ENCODE measurements around the gene INO80B.
A peak's percentile ranks its signal among the peaks of the same experiment; 100 is the strongest.
"Not testable (repeated sequence)": the region's sequence is repeated elsewhere in the genome, so short reads cannot be mapped to it uniquely, and the experiment has no call there.

INO80B gene

DNA sequence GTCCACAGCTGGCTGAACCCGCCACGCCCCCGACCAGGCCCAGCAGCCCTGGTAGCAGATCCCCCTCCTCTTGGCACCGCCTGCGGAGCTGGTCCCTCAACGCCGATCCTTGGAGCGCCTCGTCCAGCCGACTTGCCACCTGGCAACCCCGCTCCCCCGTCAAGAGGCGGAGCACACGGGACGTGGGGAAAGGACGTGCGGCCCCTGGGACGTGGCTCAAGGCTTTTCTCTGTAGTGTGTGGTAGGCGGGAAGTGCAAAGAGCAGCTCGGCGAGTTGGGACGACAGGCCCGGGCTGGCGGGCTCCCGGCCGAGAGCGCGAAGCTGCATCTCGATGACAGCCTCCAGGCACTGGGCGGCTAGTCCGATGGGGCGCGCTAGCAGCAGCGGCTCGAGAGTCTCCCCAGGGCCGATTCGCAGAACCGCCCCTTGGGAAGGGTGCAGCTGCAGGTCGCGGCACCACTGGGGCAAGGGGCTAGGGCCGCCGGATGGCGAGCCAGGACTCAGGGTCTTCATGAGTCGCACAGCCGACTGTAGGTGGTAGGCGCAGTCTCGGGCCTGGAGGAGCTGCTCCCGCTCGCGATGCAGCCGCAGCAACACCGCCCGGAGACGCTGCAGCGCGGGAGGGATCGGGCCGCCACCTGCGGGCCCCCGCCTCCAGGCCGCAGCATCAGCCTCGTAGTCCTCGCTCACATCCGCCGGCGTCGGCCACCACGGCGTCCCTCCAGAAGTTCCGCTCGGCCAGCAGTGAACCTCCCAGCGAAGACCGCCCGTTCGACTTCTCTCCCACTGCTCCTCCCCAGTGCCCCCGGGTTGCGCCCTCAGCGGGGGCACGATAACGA, 27.3 kb downstream of the INO80B start:
- no peak for DNase-seq (ENCODE audit: low read depth in 2 of 2)

- DNase-seq (ENCODE audit: low read depth in 2 of 2), result peak; percentile 88 to 90
Observed at GRCh38 chr2:74482801-74483674, 28.2 kb downstream of the INO80B start, which contains the start of the genes CCDC142 and TTC31. Gene CCDC142, minus strand, starts transcription at chr2:74482998. Its CDS starts 161 bp downstream, at chr2:74482837. Gene TTC31, plus strand, starts transcription at chr2:74483081. Its CDS starts 15 bp downstream, at chr2:74483096.

DNA sequence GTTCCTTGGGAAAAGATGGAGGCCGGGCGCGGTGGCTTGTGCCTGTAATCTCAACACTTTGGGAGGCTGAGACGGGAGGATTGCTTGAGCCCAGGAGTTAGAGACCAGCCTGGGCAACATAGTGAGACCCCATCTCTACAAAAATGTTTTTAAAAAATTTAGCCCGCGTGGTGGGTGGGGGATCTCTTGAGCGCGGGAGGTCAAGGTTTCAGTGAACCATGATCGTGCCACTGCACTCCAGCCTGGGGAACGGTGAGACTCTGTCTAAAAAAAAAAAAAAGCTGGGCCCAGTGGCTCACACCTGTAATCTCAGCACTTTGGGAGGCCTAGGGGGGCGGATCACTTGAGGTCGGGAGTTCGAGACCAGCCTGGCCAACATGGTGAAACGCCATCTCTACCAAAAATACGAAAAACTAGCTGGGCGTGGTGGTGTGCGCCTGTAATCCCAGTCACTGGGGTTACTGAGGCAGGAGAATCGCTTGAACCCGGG, 28.8 kb downstream of the INO80B start:
- DNase-seq (ENCODE audit: low read depth in 2 of 2), result not testable (repeated sequence)

DNA sequence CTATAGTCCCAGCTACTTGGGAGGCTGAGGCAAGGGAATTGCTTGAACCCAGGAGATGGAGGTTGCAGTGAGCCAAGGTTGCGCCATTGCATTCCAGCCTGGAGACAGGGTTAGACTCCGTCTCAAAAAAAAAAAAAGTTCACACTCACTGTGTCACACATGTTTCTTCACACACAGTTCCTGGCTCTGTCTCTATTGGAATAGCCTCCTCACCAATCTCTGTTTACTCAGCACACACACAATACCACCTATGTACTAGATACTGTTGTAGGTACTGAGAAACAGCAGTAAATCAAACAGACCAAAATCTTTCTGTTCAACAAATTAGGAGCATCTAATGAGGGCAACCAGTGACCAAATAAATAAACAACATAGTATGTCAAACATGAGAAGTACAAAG, 31.3 kb downstream of the INO80B start:
- DNase-seq (ENCODE audit: low read depth in 2 of 2), result no peak

DNA sequence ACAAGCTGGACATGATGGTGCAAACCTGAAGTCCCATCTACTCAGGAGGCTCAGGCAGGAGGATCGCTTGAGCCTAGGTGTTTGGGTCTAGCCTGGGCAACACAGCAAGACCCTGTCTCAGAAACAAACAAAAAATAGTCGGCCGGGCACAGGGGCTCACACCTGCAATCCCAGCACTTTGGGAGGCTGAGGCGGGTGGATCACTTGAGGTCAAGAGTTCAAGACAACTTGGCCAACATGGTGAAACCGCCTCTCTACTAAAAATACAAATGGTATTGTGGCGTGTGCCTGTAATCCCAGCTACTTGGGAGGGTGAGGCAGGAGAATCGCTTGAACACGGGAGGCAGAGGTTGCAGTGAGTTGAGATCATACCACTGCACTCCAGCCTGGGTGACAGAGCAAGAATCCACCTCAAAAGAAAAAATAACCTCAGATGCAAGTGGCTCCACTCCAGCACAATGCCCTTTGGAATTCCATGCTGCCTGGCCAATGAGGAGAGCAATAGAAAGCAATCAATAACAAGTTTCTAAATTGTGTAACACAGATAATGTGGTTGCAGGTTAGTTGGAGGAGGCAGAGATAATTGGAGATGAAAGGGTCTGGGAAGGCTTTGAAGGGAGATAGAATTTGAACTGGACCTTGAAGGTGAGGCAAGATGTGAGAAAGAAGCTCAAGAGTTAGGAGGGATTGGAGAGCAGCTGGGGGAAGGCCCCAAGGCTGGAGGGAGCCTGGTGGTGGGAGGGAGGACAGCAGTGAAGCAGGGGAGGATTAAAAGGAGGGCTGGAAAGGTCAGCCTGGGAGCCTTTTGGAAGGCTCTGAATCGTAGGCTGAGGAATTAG, 34.0 kb downstream of the INO80B start:
- no peak for DNase-seq (ENCODE audit: low read depth in 2 of 2)

- DNase-seq (ENCODE audit: low read depth in 2 of 2), result no peak
Observed at GRCh38 chr2:74489906-74490305, 35.0 kb downstream of the INO80B start.

- no peak for DNase-seq (ENCODE audit: low read depth in 2 of 2)
Observed at GRCh38 chr2:74491648-74492544, 37.0 kb downstream of the INO80B start.

- DNase-seq (ENCODE audit: low read depth in 2 of 2), result no peak
Observed at GRCh38 chr2:74493546-74493945, 38.7 kb downstream of the INO80B start.

DNA sequence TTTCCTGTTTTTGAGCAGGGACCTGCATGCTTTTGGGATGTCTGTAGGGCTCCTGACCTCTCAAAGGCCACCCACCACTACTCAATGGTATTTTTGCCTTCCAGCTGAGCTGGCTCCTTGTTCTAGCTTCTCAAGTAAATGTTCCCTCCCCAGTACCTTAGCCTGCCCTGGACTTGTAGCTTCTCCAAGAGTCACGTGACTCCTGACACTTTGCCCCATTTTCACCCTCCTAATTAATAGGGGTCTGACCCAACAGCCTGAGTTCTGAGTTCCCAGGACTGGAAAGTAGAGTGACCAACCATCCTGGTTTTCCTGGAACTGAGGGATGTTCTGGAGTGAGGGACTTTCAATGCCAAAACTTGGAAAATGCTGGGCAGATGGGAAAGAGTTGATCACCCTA, 40.6 kb downstream of the INO80B start:
- DNase-seq (ENCODE audit: low read depth in 2 of 2), result no peak

- DNase-seq (ENCODE audit: low read depth in 2 of 2), result no peak
Observed at GRCh38 chr2:74496997-74497776, 42.3 kb downstream of the INO80B start.

DNA sequence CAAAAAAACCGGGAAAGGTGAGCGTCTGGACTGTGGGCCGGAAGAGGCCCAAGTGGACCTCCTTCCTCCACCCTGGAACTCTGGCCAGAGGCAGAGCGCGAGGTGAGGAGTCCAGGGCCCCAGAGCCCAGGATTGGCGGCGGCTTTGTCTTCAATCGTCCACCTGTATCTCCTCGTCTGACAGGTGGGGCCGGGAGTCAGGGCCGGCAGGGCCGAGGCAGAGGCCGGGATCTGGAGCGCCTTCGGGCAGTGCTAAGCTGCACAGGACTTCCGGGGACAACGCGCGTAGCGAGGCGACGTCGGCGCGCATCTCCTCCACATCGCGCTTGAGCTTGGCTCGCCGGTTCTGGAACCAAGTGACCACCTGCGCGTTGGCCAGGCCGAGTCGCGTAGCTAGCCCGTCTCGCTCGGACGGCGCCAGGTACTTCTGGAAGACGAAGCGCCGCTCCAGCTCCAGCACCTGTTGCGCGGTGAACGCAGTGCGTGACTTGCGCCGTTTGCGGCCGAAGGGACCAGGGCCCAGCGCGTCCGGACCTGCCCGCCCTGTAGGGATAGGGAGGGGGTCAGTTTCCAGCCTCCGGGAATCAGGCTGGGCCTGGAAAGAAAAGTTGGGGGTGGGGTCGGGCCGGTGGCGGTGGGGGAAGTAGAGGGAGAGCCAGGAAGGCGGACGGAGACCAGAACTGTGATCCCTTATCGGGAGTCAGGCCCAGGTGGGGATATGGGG, 43.1 kb downstream of the INO80B start:
- no peak for DNase-seq (ENCODE audit: low read depth in 2 of 2)

- DNase-seq (ENCODE audit: low read depth in 2 of 2), result no peak
Observed at GRCh38 chr2:74498500-74499266, 43.8 kb downstream of the INO80B start.

- DNase-seq (ENCODE audit: low read depth in 2 of 2), result no peak
Observed at GRCh38 chr2:74499267-74499939, 44.5 kb downstream of the INO80B start, which contains the start of gene LBX2. Gene LBX2, minus strand, starts transcription at chr2:74499603. Its CDS starts 66 bp downstream, at chr2:74499537.

DNA sequence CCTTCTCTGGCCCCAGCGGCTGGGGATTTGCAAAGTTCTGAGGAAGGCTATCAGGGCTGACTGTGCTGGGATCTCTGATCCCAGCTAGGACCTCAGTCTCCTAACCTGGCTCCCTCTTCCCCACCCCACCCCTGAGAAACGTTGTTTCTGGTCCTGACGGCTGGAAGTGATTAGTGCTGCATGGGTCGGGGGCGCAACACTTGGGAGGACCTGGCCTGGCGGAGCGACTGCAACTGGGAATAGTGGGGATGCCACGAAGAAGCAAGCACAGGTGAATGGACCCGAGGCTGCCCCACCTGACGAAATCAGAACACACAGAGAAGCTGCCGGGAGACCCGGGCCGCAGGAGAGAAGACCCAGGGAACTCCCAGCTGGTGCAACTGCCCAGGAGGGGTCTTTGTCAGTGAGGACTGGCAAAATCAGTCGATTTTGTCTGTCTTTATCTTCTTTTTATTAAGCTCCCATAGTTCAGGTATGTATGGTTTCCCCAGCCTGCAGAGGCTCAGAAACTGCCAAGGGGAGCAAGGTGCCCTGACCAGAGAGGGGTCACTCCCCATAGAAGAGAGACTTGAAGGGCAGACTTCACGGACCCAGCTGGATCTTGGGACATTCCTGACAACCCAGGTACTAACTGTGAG, 45.2 kb downstream of the INO80B start:
- DNase-seq (ENCODE audit: low read depth in 2 of 2), result no peak

DNA sequence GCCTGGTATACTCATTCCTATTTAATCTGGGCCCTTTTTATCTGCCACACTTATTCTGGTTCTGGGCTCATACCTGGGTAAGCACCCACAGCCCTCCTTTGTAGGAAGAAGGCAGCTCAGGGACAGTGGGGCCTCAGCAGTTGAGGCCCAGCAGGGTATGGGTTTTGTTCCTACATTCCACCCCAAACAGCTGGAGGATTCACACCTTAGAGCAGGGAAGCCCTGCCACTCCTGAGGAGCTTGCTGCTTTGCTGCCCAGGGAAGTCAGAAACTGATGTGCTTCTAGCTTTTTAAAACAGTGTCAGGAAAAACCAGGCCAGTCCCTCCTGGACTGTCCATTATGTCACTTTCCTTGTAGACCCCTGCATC, 45.7 kb downstream of the INO80B start:
- DNase-seq (ENCODE audit: low read depth in 2 of 2), result no peak

GRCh38 chr2:74501335-74502071, 46.6 kb downstream of the INO80B start:
- no peak for DNase-seq (ENCODE audit: low read depth in 2 of 2)

Data from fibroblast of skin of left quadriceps (primary cell).